Adrenal gland (tissue), 5 donors: ENCODE results near the gene KHDRBS2.

Experiments
- POLR2A ChIP-seq, 2 donors: fragments of 450-650 bp; IDR thresholded peaks; one replicate each; pipeline ENCODE4 v1.6.1; 2017; ENCODE audit warnings: antibody characterized with exemption in 2 of 2, mild to moderate bottlenecking in 2 of 2, moderate library complexity in 1 of 2
- TF ChIP-seq, protein P1 (sequence below), 6 experiments: fragments of 450-650 bp in 4 of 6; fragments of 200-600 bp in 2 of 6; sonication (generic) in 1 of 6; IDR thresholded peaks; 1 replicate in 5 of 6; 2 replicates in 1 of 6; pipeline versions ENCODE4 v1.5.1 to v1.8.0; 2016 to 2021; ENCODE audit warnings: antibody characterized with exemption in 6 of 6, mild to moderate bottlenecking in 2 of 6, moderate library complexity in 1 of 6
- donor health status: DM: no; HTN: no; CAD: no.

DNA sequence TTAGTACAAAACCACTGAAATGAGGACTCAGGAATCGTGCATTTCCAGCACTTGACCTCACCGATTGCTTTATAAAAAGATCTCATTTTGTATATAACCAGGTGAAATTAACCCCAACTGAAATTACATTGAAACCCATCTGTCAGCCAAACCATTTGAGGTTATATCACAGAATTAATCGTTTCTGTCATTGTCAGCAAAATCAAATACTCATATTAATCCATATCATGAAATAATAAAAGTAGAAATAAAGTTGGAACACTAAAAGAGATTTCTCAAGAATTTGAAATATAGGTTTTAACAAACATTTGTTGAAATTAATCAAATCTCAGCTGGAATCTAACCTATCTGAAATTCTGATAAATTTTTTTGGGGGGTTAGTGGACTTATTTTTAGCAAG, 23.7 kb downstream of the KHDRBS2 start:
- TF ChIP-seq, protein P1, sequence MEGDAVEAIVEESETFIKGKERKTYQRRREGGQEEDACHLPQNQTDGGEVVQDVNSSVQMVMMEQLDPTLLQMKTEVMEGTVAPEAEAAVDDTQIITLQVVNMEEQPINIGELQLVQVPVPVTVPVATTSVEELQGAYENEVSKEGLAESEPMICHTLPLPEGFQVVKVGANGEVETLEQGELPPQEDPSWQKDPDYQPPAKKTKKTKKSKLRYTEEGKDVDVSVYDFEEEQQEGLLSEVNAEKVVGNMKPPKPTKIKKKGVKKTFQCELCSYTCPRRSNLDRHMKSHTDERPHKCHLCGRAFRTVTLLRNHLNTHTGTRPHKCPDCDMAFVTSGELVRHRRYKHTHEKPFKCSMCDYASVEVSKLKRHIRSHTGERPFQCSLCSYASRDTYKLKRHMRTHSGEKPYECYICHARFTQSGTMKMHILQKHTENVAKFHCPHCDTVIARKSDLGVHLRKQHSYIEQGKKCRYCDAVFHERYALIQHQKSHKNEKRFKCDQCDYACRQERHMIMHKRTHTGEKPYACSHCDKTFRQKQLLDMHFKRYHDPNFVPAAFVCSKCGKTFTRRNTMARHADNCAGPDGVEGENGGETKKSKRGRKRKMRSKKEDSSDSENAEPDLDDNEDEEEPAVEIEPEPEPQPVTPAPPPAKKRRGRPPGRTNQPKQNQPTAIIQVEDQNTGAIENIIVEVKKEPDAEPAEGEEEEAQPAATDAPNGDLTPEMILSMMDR (IDR thresholded peaks at IDR 0.05), result no peak
- TF ChIP-seq POLR2A (IDR thresholded peaks at IDR 0.05), result no peak
